Activated CD4-positive, alpha-beta T cell treated with anti-CD3 and anti-CD28 coated beads, Interleukin-2, amount 50 U/mL, for 48 hours (primary cell): Measurements from ENCODE around the gene BCL2L1.
A peak's percentile ranks its signal among the peaks of the same experiment; 100 is the strongest.

Source experiments
- DNase-seq, 2 experiments: peaks; one replicate each; pipeline ENCODE4 v3.0.0-alpha.2; 2020

BCL2L1 gene

DNA sequence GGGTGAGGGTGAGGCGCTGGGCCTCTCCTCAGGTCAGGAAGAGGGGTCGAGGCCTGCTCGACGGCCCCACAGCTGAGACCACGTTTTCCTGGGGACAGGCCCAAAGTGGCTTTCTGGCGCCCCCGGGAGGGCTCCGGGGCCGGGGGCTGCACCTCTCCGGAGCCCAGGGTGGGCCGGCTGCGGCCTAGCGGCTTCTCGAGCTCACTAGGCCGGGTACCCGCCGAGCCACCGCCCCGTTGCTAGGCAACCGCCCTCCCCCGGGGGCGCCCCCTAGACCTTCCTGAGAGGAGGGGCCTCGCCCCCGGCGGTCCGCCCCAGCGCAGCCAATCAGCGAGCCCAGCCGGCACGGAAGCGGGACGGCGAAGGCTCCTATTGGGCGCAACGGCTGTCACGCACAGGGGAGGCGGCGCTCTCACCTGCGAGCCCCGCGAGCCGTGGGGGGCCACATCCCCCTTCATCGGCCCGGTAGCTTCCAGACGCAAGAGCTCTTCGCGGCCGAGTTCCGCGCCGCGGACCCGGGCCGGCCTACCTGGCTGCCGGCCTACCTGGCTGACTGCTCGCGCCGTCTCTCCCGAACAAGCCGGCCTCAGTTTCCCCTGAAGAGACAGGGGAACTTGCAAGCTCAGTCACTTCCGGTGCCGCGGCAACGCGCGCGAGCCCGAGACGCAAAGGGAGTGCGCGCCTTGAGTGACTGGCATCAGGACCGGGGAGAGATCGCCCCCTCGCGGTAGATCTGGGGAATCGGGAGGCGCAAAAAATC lies 831 bp upstream of the BCL2L1 start:
- DNase-seq: peak; percentile 97 to 98

DNA sequence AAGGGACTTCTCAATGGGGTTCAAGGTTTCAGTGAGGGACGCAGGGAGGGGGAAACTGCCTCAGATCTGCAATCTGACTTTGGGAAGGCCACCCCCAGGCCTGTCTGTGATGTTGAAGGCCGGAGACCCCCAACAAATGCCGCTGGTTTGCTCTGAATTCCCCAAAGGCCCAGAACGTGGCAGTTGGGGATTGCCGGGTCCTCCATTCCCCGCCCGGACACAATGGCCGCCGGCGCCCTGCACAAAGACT lies 326 bp upstream of the BCL2L1 start:
- DNase-seq: no peak

DNA sequence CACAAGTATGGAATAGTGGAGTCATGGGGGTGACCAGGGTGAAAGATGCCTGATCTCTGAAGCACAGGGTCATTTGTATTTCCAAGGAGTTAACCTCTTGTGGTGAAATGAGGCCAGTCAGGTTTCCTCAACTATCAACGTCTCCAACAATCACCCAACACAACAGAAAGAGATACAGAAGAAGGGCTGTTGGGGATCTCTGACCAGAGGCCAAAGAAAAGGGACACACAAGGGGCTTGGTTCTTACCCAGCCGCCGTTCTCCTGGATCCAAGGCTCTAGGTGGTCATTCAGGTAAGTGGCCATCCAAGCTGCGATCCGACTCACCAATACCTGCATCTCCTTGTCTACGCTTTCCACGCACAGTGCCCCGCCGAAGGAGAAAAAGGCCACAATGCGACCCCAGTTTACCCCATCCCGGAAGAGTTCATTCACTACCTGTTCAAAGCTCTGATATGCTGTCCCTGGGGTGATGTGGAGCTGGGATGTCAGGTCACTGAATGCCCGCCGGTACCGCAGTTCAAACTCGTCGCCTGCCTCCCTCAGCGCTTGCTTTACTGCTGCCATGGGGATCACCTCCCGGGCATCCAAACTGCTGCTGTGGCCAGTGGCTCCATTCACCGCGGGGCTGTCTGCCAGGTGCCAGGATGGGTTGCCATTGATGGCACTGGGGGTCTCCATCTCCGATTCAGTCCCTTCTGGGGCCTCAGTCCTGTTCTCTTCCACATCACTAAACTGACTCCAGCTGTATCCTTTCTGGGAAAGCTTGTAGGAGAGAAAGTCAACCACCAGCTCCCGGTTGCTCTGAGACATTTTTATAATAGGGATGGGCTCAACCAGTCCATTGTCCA lies 1.0 kb downstream of the BCL2L1 start:
- DNase-seq: peak in 1 of 2 experiments; percentile 51

DNA sequence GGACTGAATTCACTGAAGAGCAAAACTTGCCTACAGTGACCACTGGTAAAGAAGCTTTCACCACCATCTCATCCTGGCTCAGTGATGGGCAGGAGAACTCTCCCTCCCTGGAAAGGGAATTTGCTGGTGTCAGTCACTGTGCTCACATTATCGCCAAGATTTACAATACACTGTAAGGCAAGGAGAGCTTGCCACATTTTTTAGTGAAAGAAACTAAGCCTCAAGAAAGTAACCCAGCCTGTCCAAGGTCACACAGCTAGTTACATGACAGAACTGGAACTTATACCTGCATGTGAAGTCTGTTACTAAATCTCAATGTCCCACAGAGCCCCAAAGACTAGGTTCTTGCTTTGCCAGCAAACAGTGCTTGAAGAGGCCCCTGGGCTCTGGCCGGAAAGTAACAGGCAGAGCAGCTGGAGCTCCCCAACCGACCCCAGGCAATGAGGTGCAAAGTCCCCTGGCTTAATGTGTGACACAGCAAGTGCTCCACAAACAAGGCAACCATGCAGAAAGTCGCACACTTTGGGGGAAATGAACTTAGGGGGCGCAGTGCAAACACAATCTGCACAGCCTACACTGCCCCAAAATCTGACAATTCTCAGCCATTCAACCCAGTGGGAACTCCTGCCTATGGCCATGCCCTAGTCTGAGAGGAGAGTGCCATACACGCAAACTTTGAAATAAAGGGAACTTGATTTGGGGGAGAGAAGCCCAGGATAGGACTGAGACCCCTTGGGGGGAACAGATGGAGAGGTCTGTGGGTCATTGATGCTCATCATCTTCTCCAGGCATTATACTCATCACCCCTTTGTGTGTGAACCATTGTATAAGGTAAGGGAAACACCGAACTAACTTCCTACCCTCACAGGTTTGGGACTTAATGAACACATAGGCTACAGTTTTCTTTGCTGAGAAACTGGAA lies 1.9 kb downstream of the BCL2L1 start:
- peak in 1 of 2 experiments; percentile 23 for DNase-seq

DNA sequence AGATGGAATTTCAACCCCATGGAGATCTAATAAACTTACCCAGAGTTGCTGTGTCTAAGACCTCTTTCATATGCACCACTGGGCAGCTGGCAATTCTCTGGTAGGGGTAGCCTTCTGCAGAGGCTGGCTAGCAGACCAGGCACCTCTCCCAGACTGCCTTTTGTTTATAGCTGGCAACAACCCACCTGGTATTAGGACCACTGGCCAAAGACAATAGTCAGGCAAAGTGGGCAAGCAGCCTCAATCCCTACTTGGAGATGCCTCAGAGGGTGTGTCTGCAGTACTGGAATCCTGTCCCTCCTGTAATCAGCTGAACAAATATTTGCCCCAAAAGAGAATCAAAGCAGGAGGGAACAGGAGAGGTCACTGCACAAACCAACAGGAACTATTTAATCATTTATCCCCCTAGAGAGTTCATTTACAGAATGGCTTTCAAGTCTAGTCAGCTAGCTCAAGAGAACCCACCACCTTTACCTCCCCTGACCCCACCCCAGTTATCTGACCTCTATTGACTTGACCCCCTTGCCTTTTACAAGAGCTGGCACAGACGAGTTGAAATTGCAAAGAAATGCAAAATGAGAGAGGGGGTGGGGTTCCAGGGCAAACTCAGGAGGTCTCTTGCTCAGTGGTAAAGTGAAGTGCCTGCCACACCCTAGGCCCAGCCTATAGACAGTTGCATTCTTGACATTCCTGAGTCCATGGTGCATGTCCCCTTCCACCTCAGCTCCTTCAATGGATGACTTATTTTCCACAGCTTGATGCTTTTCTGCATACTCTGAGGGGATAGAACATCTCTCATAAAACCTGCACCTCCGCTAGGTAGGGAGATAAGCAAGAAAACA lies 2.8 kb downstream of the BCL2L1 start:
- no peak for DNase-seq

DNA sequence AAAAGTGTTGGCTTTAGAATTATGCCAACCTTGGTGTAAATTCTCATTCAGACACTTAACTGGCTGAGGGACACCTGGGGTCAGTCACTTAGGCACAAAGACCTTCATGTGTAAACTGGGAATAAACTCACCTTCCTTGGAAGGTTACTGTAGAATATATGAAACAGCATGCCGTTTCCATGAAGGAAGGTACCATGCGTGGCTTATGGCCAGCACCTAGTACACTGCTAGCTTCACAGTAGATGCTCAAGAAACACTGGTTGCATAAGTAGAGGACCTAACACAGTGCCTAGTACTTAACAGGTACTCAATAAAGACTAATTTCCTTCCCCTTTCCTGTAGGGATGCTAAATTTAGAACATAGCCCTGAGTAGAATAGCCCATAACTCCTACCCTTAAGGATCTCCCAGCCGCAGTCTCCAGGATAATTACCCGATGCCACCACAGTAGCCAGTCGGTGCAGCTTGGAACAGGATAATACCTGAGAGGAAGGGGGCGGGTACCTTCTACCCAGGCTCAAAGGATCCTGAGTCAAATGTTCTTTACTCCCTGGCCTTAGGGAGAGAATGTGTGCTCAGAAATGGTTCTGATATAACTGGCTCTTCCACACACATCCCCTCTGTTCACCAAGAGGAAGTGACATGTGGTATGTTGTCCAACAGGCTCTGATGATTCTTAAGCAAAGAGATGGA lies 3.6 kb downstream of the BCL2L1 start:
- peak in 1 of 2 experiments; percentile 43 for DNase-seq

DNA sequence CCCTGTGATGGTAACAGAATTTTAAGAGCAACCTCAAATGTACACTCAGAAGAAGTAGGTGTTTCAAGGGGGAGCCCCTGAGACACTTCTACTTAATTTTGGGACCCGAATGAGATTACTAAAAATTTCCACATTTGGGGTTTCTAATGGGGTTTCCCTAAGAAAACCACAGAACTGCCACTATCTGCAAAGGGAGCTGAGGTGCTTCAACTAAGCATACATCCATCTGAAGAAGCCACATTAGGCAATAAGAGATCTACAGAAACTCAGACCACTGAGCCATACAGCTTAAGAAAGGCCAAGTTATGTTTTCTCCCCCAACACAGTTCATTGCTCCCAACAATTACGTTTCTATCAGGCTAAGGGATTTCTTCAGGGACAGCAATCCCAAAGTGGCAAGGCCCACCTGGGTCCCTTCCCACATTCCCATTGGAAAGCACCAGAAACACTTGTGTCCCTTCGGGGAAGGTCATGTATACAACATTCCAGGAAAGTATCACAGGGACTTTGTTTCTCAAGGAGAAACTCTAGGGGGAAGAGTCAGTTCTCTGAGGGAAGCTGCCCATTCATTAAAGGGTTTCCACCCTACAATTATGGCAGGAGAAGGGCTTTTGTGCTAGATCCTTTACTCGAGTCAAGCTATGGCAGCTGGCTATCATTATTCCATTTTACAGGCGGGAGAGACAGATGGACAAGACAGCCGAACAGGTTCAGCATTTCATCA lies 5.0 kb downstream of the BCL2L1 start:
- DNase-seq: no peak

DNA sequence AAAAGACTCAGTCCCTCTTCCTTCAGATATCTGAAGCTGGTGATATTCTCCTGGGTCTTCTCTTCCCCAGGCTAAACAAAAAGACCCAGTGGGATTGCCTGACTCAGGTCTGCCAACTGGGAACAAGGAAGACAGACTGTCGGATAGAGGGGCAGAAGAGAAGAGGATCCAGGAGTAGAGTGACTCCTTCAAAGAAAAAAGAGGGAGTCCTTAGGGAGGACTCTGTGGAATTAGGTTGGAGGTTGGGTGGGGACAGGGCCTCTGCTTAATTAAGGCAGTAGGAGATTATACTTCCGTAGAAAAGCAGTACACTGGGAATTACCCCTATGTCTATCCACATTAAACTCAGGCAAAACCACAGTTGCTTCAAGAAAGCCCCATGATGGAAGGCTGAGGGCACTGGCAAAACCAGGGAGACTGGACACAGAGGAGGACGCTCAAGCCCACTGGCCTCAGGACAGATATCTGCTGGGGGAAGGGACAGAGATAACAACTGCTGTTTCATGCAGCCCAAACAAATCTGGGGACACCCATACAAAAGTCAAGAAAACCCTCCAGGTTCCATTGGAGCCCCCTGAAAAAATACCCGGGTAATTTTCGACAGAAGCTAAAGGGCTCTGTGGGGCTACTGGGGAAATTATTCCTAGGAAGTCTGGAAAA lies 5.7 kb downstream of the BCL2L1 start:
- peak in 1 of 2 experiments; percentile 40 for DNase-seq

DNA sequence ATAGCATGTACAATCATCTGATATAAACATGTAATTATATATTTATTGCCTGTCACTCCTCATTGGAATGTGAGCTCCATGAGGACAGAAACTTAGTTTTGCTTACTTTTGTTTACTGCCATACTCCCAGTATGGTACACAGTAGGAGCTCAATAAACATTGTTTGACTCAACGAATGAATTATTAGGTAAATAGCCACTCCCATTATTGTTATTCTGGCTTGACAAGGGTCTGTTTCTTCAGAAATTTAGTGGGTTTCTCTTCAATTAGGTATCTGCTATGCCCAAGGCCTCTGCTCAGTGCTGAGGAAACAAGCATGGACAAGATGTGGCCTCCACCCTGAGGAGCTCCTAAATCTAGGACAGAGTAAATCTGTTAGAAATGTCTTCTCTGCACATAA lies 6.3 kb downstream of the BCL2L1 start:
- DNase-seq: no peak

DNA sequence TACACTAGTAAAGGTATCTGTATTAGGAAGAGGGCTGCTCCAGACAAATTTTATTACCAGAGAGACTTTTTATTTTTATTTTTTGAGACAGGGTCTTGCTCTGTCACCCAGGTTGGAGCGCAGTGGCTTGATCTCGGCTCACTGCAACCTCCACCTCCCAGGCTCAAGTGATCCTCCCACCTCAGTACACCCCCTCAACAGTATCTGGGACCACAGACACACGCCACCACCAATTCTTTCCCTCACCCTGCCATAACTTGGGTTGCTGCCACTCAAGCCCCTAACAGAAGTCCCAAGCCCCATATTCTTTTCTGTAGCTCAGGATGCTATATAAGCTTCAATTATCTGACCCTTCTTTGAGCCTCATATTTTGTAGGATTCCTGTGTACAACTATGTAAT lies 6.9 kb downstream of the BCL2L1 start:
- DNase-seq: no peak

DNA sequence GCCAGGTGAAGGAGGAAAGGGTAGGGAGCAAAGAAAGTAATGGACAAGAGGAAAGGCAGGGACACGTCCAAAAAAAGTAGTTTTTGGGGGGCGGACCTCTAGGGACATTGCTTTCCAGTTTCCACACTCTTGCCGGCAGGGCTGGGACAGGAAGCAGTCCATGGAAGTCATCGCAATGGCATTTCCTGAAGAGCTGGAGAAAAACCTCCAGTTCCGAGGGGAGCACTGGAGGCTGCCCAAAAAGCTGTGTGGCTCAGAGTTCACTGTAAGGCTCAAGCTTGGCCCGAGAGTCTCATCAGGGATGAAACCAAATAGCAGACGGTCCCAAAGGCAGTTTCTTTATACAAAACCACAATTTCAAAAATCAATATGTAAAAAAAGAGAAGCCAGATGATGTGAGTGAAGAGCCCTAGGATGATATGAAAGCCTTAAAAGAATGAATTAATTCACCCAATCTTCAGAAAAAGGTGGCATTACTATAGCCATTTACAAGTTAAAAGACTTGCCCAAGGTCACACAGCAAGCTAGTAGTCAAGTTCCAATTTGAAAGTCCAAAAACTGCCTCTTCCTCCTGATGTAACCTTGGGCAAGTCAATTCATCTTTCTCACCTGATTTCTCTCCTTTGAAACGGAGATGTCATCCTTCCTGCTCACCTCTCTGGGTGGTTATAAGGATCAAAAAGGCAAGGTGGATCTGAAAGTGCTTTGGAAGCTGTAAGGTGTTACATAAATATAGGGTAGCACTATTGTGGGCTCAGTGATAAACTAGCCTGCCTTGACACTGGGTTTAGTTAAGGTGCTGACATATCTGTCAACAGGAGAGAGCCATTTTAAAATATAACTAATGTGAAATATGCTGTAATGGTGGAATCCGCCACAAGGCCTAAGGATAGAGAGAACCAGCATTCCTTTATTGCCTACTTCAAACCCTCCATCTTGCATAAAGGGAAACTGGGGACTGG lies 9.1 kb downstream of the BCL2L1 start:
- DNase-seq: no peak

DNA sequence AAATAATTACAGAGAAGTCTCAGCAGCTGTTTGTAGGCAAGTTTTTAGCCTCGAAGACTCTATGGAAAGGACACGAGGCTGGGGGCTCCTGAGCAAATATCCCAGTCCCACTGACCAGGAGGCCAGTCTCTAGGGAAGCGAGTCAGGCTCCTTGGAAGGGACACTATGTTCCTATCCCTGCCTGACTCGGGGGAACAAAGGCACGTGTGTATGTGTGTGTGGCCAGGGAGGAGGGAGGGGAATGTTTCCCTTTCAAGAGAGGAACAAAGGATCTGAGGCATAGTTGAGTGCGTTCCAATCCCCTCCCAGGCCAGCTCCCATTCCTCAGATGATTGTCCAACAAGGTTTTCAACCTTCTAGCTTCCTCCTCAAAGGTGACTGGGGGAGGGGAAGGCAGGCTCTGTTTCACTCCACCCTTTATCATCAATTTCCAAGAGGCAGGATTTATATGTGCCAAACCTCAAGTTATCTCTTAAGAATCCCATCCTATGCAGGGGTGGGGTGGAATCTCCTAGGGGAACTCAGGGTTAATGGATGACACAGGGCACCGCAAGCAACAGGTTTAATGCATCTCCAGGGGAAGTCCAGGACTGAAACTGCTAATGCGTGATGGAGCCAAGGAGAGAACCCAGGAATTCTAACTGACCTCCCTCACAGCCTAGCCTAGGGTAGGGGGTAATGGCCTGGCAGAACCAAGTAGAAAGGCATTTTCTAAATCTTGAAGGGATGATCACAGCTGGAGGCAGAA lies 9.9 kb downstream of the BCL2L1 start:
- DNase-seq: no peak

DNA sequence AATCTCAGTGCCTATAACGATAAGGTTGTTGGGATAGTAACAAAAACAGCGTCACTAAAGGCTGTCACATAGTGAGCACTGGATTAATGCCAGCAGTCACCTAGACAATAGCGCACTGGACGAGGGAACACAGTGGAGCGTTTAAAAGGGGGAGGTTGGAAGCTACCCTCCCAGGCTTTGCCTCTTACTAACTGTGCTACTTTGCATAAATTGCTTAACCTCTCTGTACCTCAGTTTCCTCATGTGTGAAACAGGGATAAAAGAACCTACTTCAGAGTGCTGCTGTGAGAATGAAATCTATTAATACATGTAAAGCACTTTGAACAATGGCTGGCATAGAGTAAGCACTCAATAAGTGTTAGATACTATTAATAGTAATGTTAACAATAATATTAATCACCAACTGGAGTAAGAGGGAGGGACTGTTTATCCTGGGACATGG lies 10.5 kb downstream of the BCL2L1 start:
- no peak for DNase-seq

DNA sequence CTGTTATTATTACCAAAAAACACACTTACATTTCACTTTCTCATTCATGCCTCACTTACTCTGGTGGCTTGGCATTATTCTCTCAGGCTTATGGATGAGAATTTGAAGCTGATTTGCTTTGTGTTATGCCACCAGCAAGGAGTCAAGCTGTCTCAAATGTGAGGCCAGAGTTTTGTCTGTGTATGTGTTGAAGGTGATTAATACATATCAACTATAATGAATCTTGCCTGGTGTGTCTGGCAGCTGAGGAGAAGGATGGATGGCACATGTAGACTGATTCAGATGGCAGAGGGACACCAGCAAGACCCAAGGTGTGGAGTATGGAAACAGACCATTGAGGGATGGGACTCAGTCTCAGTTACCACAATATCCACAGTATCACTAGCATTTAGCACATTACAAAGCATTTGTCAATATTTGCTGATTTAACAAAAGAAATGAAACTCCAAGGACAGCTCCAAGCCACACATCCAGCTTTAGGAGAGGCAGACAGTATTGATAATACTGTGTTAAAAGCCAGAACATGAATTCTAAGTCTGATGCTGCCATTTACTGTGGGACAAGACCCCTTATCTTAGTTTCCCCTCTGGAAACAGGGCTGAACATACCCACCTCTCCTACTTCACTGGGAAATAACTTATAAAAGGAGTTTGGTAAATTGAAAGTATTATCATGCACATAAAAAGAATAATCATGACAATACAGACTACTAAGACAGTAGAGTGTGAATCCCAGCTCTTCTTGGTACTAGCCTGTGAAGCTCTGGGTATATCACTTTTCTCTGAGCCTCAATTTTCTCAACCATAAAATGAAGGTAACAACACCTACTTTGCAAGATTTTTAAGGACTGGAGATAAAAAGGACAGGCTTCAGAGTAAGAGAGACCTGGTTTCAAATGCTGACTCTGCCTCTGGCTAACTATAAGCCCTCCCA lies 11.2 kb downstream of the BCL2L1 start:
- no peak for DNase-seq

DNA sequence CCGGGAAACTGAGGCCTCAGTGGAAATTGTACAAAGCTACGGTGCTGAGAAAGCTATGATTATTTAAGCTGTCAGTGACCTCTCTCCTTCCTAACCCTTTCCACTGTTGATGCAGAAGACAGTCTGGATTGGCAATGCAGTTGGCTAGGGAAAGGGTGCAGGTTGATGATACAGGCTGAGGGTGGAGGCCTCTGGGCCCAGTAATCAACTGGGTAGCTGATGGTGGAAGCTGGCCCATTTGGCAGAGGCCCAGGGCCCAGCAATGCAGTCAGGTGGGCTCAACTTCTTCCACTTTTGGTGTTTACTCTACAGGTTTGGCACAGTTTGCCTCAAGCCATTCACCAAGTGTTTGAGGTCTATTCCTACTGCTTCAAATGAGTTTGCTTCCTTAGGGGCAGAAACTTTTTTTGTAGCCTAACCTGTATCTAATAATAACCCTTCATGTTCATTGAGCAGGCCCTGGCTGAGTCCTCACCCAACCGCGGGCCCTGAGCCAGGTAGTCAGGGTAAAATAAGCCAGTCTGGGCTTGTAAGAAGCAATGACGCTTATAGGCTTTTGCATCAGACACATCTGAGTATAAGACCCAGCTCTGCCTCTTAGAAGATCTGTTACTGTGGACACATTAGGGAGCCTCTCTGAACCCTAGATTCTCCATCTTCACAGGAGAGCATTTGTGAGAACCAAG lies 12.1 kb downstream of the BCL2L1 start:
- no peak for DNase-seq

DNA sequence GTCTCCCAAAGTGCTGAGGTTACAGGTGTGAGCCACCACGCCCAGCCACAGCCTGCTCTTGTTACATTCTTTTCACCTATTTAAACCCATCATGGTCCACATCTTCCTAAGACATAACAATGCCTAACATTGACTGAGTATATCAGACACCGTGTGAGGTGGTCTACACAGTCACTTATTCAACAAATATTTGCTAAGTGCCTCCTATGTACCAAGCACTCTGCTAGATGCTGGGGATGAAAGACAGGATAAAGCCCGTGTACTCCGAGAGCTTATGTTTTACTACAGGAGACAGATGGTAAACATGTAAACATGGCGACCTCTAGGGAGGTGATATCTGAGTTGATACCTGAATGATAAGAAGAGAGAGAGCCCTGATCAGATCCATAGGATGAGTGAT lies 12.7 kb downstream of the BCL2L1 start:
- DNase-seq: no peak
